GM03348 (cell line): ENCODE results near the gene PCBP3.

Experiments
- DNase-seq: peaks from one replicate; pipeline ENCODE4 v3.0.0; 2012; ENCODE audit warnings: low spot score

Gene PCBP3

GRCh38 chr21:45724994-45725843 is 81.7 kb downstream of the PCBP3 start:
- DNase-seq, result no peak

- no peak for DNase-seq
Observed at GRCh38 chr21:45725844-45726200, 82.3 kb downstream of the PCBP3 start.

GRCh38 chr21:45726438-45726837 is 82.9 kb downstream of the PCBP3 start:
- DNase-seq, result no peak

GRCh38 chr21:45727390-45727789 is 83.9 kb downstream of the PCBP3 start:
- DNase-seq, result no peak

GRCh38 chr21:45735259-45736000 is 91.9 kb downstream of the PCBP3 start:
- no peak for DNase-seq

- no peak for DNase-seq
Observed at GRCh38 chr21:45736042-45736689, 92.6 kb downstream of the PCBP3 start.

GRCh38 chr21:45736690-45737484 is 93.4 kb downstream of the PCBP3 start:
- DNase-seq, result no peak

- no peak for DNase-seq
Observed at GRCh38 chr21:45737485-45738166, 94.1 kb downstream of the PCBP3 start.

GRCh38 chr21:45739218-45740087 is 95.9 kb downstream of the PCBP3 start:
- DNase-seq, result no peak

- DNase-seq, result no peak
Observed at GRCh38 chr21:45740088-45740440, 96.5 kb downstream of the PCBP3 start.

GRCh38 chr21:45740491-45741357 is 97.2 kb downstream of the PCBP3 start:
- no peak for DNase-seq

GRCh38 chr21:45741691-45742090 is 98.2 kb downstream of the PCBP3 start:
- DNase-seq, result no peak

GRCh38 chr21:45742247-45742646 is 98.7 kb downstream of the PCBP3 start:
- DNase-seq, result no peak

GRCh38 chr21:45745256-45745655 is 101.7 kb downstream of the PCBP3 start:
- no peak for DNase-seq

- DNase-seq, result no peak
Observed at GRCh38 chr21:45747233-45747766, 103.8 kb downstream of the PCBP3 start.

GRCh38 chr21:45747802-45748445 is 104.4 kb downstream of the PCBP3 start:
- peak; percentile 86 for DNase-seq

GRCh38 chr21:45748593-45748992 is 105.1 kb downstream of the PCBP3 start:
- peak; percentile 2 for DNase-seq

- no peak for DNase-seq
Observed at GRCh38 chr21:45749974-45750373, 106.4 kb downstream of the PCBP3 start.

GRCh38 chr21:45750936-45751335 is 107.4 kb downstream of the PCBP3 start:
- DNase-seq, result no peak
